GM19397 (cell line): ENCODE data around the gene SCN5A.

ENCODE experiments used
- ATAC-seq: cut with Tn5 transposase; IDR thresholded peaks from one replicate; pipeline ENCODE4 v1.9.1; 2021; ENCODE audit warnings: mild to moderate bottlenecking, moderate library complexity; ENCODE audit not compliant: unreplicated experiment

The SCN5A gene

DNA sequence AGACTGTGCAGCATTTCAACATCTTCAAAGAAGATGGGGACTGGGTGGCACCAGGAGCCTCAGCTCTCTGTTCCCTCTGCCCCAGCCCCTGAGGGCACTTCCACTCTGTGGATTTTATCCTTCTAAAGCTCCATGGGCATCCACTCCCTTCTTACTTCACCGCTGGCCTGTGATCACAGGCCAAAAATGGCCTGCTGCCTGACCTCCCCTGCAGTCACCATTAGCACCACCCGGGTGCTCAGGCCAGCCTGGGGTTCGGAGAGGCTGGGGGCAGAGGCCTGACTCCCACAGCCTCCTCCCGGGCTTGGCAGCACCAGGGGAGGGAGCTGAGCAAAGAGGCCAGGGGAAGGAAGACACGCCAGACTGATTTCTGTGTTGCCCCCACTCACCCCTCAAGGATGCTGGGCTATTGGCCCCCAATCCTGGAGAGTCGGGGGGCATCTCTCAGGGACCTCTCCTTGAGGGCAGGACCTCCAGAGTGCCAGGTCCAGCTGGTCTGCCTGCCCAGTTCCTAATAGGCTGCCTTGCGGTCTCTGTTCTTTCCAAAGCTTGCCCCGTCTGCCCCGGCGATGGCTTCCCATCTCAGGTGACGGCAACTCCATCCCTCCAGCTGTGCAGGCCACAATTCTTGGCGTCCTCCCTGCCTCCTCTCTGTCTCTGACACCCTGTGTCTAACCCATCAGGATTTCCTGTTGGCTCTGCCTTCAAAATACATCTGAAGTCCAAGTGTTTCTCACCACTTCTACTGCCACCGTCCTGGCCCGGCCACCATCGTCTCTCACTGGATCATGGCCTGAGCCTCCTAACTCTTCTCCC is 86.2 kb downstream of the SCN5A start:
- ATAC-seq: no peak

- no peak for ATAC-seq
Observed at GRCh38 chr3:38562467-38562925, 87.0 kb downstream of the SCN5A start.

- no peak for ATAC-seq
Observed at GRCh38 chr3:38561746-38562466, 87.6 kb downstream of the SCN5A start.

DNA sequence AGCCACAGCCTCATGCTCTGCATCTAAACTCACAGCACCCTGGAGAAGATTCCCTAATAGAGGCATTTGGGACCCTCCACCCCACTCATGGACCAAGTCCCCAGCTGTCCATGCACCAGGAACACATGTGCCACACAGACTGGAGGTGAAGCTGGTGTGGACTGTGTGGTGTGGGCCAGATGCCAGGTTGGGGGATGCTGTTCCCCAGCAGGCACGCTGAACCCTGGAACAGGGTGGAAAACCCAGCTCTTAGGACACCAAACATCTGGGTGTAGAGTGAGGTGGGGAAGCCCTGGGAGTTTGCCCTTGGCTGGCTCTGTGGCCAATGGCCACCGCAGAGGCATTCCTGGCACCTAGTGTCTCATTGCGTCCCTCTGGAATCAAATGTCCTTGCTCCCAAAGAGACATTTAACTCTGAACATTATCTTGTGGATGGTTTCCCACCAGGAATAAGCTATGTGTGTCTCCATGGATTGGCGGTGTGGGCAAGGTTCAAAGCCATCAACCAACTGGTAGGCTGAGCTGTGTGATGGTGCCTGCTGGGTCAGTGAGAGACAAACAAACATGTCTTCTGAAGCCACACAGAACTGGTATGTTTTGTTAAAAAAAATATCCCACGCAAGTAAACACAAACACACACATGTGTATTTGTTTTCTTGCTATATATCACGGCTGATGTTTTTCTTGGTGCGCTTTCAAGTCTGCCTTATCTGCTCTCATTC is 88.3 kb downstream of the SCN5A start:
- no peak for ATAC-seq

- ATAC-seq: no peak
Observed at GRCh38 chr3:38560284-38560683, 89.2 kb downstream of the SCN5A start.

GRCh38 chr3:38558864-38559263 is 90.6 kb downstream of the SCN5A start:
- ATAC-seq: no peak

DNA sequence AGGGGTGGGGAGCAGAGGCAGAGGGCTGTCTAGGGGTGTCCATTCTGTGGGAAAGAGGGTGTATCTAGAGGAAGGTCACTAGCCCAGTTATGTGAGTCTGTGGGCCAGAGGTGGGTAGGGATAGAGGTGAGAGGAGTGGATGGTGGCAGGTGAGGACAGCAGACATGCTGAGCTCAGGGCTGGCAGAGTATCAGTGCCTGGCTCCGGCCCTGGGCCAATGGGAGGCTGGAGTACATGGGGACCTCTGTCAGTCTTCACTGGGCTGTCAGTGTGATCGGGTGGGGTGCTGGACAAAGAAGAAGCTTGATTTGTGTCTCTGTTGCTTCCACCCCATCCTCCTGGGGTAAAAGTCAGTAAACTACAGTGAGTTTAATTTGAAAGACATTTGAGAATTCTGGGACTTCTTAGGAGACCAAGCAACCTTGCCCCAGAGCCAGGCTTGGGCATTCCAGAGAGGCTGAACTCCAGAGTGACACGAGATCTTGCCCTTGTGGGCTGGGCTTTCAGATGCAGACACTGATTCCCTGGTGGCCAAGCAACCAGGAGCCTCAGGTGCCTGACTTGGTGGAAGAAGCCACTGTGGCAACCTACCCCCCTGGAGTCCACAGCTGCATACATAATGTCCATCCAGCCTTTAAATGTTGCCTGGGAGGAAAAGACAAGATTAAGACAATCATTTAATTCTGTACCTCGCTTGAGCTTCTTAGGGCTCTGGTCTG is 92.7 kb downstream of the SCN5A start:
- ATAC-seq: no peak

GRCh38 chr3:38555926-38556325 is 93.6 kb downstream of the SCN5A start:
- ATAC-seq: no peak

DNA sequence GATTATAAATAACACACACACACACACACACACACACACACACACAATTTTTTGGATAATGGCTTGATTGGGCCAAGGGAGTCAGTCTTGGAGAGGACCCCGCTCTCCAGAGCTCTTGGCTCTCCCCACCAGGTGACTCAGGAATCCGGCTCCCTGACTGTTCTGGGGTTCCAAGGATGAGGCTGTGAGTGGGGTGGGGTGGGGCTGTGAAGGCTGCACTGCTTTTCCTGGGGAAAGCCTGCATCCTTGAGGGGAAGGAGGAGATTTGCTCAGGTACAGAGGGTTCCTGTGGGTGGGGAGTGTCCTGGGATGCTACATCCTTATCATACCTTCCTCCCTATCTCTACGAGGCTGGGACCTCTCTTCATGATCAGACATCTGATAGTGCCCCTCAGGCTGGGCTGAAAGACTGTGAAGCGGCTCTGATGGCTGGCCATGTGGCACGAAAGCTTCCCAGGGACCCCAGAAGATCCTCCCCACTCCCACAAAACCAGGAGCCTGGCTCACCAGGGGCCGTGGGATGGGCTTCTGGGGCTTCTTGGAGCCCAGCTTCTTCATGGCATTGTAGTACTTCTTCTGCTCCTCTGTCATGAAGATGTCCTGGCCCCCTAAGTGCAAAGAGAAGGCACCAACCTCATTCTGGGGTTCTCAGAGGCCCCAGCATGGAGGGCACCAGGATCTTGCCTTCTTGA is 94.2 kb downstream of the SCN5A start:
- no peak for ATAC-seq

DNA sequence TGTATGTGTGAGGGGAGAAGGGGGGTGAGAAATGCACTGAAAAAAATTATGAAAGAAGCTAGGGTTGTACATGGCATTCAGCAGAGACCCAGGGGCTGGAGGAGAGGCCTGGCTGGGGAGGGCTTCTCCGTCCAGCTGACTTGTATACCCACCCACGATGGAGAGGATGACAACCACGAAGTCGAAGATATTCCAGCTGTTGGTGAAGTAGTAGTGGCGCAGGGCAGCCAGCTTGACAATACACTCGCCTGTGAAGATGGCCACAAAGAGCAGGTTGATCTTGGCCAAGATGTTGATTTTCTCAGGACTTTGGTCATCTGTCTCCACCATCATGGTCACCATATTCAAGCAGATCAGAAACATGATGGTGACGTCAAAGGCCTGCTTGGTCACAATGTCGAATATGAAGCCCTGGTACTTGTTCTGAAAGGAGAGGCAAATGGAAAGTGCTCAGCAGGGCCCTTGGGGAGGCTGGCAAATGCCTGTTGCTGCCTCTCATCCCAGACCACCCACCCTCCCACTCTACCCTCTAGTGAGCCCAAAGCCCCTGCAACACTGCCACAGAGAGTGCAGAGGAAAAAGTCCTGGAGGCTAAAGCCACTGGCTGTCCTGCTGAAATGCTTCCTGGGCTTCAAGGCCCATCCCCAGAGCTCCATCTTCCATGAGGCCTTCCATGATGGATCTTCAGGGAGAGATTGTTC is 95.2 kb downstream of the SCN5A start:
- ATAC-seq: no peak

DNA sequence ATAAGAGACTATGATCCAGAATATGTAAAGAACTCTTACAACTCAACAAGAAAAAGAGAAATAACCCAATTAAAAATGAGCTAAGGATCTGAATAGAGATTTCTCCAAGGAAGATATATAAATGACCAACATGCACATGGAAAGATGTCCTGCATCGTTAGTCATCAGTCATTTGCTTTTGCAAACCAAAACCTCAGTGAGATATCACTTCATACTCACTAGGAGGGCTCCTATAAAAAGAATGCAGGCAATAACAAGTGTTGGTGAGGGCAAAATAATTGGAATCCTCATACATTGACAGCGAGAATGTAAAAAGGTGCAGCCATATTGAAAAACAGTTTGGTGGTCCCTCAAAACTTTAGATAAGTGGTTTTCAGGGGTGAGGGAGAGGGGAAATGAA is 96.4 kb downstream of the SCN5A start:
- no peak for ATAC-seq

DNA sequence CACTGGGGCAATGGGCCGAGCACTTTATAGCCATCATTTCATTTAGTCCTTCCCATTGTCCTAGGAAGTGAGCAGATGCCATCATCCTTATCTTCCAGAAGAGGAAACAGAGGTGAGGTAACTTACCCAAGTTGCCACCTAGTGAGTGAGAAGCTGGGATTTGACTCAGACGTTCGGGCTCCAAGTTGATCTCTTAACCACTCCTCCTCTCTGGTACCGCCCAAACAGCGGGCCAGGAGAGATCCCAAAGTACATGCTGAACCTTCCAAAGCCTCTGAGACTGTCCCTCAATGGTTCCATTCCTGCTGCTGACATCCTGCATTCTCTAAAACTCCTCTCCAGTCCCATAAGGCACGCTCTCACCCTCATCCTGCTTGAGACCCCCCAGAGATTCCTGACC is 97.1 kb downstream of the SCN5A start:
- ATAC-seq: no peak

DNA sequence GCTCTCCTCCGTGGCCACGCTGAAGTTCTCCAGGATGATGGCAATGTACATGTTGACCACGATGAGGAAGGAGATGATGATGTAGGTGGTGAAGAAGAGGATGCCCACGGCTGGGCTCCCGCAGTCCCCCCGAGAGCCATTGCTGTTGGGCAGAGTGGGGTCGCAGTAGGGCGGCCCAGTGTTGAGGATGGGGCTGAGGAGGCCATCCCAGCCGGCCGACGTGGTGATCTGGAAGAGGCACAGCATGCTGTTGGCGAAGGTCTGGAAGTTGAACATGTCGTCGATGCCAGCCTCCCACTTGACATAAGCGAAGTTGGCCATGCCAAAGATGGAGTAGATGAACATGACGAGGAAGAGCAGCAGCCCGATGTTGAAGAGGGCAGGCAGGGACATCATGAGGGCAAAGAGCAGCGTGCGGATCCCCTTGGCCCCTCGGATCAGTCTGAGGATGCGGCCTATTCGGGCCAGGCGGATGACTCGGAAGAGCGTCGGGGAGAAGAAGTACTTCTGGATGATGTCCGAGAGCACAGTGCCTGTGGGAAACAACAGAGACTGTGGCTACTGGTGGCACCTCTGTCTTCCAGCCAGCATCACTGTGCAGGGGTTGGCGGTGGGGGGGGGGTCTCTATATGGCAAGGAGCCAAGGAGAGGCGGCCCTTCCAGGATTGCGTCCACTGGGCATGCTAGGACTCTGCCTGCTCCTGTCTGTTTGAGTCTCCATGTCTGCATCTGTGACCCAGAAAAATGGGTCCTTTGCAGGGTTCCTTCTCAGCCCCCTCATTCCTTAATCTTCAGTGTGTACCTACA is 98.3 kb downstream of the SCN5A start:
- ATAC-seq: no peak

DNA sequence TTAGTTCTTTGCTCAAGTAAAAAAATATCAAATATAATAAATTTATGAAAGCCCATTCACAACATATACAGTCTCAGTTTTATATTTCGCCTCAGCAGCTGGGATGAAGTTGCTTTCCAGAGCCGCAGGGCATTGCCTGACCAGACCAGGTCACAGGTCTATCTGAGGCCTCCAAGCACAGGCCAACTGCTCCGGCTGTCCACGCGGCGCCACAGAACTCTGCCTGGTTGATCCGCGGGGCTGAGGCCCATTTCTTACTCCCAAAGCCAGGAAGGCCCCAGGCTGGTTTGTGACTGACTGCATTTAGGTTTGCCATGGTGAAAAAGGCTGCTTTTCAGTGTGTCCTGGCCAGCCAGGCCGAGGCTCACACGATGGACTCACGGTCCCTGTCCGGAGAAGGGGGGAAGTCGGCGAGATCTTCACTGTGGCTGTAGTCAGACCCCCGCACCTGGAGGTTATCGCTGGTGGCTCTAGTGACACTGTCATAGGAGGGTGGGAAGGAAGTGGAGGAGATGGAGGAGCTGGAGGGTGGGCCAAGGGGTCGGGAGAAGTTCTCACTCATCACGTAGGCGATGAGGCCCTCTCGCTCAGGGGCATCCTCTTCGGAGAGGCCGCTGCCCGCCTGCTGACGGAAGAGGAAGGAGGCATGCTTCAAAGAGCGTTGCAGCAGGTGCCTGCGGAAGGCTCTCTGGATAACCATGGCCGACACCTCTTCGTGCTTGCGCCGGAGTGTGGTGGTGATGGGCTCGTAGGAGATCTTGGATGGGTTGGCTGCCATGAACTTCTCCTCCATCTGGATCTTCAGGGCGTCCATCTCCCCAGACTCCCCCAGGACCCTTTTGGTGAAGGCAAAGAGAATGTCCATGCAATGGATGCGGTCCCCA is 99.3 kb downstream of the SCN5A start:
- ATAC-seq: no peak

GRCh38 chr3:38549486-38549885 is 100.0 kb downstream of the SCN5A start:
- no peak for ATAC-seq

DNA sequence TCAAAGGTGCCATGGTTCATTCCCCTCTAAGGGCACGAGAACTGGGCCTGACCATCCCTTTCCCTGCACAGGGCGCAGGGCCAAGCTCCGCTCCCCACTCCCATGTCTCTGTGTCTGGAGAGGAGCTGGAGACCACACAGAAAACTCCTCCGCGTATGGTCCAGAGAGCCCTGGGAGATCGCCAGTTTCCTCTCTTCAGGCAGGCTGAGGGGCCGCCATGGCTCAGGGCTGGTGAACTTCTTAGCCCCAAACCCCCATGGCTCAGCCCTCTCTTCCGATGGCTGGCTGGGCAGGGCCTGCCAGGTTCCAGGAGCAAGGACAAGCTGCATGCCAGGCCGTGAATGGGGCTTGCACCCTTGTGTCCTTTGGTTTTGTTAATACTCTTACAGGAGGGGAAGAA is 100.4 kb downstream of the SCN5A start:
- no peak for ATAC-seq

DNA sequence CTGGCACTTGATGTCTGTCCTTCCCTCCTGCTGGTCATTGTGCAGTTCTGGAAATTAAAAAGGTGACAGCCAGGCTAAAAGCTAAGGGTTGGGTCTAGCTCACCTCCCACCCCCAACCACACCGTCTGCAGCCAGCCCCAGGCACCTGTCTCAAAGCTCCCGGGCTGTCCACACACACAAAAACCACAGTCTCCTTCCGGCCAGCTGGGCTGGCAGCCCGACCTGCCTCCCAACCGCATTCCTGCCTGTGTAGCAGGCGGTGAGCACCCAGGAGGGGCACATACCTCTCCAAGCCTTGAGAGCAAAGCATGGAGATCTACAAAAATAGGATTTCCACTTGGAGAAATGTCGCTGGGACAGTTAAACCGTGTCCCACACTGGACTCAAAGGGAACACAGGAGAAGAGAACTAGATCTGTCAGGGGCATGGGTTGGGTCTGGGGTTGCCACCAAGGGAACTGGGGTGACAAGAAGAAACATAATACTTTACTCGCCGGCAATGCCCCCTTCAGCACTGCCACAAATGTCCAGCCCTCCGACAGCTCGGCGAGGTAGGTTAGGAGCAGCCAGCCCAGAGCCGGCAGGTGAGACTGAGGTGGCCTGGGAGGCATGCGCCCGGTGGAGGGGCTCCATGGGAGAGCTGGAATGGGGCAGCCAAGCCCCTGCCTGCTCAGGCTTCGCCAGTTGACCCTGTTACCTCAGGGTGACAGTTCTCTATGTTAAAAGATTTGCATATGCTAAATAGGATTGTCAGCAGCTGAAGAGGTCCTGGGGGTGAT is 101.1 kb downstream of the SCN5A start:
- no peak for ATAC-seq
